ENCODE data around the gene ATP1A4. TPM values are rescaled to one million over a fixed set of nuclear protein-coding genes. Genes with fewer than 3 reads are reported as not detected.

The ATP1A4 gene
- total and polyA plus RNA-seq, 2 of the 8 experiments (the other 6 are each of a cell fraction or from before 2014, with no cell fraction given): 0.48 to 0.61 TPM

DNA sequence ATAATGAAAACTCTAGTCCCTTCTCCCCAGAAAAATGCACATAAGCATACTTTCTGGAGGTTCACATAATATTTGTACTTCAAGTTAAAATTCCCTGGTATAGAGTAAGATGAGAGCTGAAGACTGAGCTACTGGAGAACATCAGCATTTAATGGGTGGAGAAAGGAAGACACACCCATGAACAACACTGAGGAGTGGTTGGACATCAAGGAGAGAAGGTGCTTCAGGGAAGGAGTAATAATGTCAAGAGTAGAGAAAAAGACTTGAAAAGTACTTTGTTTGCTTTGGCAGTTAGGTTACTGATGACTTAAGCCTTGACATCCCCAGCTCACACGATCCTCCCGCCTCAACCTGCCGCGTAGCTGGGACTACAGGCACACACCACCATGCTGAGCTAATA lies 75.6 kb downstream of the ATP1A4 start (continued):
- TF ChIP-seq, protein P1, sequence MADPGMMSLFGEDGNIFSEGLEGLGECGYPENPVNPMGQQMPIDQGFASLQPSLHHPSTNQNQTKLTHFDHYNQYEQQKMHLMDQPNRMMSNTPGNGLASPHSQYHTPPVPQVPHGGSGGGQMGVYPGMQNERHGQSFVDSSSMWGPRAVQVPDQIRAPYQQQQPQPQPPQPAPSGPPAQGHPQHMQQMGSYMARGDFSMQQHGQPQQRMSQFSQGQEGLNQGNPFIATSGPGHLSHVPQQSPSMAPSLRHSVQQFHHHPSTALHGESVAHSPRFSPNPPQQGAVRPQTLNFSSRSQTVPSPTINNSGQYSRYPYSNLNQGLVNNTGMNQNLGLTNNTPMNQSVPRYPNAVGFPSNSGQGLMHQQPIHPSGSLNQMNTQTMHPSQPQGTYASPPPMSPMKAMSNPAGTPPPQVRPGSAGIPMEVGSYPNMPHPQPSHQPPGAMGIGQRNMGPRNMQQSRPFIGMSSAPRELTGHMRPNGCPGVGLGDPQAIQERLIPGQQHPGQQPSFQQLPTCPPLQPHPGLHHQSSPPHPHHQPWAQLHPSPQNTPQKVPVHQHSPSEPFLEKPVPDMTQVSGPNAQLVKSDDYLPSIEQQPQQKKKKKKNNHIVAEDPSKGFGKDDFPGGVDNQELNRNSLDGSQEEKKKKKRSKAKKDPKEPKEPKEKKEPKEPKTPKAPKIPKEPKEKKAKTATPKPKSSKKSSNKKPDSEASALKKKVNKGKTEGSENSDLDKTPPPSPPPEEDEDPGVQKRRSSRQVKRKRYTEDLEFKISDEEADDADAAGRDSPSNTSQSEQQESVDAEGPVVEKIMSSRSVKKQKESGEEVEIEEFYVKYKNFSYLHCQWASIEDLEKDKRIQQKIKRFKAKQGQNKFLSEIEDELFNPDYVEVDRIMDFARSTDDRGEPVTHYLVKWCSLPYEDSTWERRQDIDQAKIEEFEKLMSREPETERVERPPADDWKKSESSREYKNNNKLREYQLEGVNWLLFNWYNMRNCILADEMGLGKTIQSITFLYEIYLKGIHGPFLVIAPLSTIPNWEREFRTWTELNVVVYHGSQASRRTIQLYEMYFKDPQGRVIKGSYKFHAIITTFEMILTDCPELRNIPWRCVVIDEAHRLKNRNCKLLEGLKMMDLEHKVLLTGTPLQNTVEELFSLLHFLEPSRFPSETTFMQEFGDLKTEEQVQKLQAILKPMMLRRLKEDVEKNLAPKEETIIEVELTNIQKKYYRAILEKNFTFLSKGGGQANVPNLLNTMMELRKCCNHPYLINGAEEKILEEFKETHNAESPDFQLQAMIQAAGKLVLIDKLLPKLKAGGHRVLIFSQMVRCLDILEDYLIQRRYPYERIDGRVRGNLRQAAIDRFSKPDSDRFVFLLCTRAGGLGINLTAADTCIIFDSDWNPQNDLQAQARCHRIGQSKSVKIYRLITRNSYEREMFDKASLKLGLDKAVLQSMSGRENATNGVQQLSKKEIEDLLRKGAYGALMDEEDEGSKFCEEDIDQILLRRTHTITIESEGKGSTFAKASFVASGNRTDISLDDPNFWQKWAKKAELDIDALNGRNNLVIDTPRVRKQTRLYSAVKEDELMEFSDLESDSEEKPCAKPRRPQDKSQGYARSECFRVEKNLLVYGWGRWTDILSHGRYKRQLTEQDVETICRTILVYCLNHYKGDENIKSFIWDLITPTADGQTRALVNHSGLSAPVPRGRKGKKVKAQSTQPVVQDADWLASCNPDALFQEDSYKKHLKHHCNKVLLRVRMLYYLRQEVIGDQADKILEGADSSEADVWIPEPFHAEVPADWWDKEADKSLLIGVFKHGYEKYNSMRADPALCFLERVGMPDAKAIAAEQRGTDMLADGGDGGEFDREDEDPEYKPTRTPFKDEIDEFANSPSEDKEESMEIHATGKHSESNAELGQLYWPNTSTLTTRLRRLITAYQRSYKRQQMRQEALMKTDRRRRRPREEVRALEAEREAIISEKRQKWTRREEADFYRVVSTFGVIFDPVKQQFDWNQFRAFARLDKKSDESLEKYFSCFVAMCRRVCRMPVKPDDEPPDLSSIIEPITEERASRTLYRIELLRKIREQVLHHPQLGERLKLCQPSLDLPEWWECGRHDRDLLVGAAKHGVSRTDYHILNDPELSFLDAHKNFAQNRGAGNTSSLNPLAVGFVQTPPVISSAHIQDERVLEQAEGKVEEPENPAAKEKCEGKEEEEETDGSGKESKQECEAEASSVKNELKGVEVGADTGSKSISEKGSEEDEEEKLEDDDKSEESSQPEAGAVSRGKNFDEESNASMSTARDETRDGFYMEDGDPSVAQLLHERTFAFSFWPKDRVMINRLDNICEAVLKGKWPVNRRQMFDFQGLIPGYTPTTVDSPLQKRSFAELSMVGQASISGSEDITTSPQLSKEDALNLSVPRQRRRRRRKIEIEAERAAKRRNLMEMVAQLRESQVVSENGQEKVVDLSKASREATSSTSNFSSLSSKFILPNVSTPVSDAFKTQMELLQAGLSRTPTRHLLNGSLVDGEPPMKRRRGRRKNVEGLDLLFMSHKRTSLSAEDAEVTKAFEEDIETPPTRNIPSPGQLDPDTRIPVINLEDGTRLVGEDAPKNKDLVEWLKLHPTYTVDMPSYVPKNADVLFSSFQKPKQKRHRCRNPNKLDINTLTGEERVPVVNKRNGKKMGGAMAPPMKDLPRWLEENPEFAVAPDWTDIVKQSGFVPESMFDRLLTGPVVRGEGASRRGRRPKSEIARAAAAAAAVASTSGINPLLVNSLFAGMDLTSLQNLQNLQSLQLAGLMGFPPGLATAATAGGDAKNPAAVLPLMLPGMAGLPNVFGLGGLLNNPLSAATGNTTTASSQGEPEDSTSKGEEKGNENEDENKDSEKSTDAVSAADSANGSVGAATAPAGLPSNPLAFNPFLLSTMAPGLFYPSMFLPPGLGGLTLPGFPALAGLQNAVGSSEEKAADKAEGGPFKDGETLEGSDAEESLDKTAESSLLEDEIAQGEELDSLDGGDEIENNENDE (IDR thresholded peaks at IDR 0.05; ENCODE audit: insufficient replicate concordance, low read length): no peak
- TF ChIP-seq BRCA1 (IDR thresholded peaks at IDR 0.05; ENCODE audit: low read depth, low read length) (no peak), EZH2 (IDR thresholded peaks at IDR 0.05; ENCODE audit: low read depth, low read length, severe bottlenecking) (no peak)
